ENCODE results near the gene GNG2.

The GNG2 gene

GRCh38 chr14:51860164-51860824, at the start of gene GNG2:
Gene GNG2 (plus strand): TSS chr14:51860612. CDS start chr14:51950679, 90,067 bp downstream.
- peak; percentile 82 for DNase-seq

GRCh38 chr14:51811706-51812105, 48.7 kb upstream of the GNG2 start:
- no peak for DNase-seq

DNA sequence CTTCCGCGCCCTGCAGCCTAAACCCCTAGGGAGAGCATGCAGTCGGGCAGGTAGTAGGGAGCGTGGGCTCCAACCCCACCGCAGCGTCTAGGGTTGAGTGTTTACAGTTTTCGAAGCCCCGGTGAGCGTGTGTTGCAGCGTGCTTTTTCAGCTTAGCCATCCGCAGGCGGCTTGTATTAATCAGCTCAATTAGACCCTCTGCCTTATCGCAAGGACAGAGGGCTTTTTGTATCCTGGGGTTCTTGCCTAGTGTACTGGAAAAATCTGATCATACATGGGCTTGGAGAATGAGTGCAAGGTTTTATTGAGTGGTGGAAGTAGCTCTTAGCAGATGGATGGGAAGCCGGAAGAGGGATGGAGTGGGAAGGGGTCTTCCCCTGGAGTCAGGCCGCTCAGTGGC, 44.4 kb upstream of the GNG2 start:
- no peak for DNase-seq

DNA sequence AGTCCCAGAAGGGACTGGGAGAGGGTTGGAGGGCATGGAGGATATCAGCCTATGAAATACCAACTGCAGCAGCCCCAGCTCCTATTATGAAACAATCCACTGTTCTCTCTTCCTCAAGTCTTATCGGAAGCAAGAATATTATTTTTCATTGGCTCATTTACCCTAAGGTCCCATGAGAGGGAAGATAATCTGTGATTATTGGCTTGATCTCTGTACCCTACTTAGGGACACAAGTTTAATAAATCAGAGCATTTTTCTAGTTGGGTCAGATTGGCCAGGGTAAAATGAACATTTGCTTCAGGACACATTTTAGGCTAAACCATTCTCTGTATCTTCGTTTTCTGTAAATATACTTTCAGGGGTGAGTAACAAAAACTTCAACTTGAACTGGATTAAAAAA, 43.1 kb upstream of the GNG2 start:
- DNase-seq: no peak

GRCh38 chr14:51818748-51819380, 41.5 kb upstream of the GNG2 start:
- DNase-seq: no peak

DNA sequence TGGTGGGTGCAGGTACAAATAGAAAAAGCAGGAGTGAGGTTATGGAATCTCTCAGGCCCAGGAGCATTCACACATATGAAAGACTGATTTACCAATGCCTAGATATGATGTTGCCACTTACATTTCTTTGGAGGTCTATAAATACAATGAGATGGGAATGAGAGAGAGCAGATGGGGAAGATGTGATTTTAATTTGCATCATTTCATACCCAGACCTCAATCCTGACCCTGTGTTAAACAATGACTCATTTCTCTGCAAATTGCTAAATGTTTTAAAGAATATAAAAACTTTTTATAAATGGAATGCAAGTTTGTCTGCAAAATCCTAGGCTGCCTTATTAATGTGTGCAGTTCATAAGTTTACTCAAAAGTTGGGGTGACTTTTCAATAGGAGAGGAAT, 38.6 kb upstream of the GNG2 start:
- no peak for DNase-seq

DNA sequence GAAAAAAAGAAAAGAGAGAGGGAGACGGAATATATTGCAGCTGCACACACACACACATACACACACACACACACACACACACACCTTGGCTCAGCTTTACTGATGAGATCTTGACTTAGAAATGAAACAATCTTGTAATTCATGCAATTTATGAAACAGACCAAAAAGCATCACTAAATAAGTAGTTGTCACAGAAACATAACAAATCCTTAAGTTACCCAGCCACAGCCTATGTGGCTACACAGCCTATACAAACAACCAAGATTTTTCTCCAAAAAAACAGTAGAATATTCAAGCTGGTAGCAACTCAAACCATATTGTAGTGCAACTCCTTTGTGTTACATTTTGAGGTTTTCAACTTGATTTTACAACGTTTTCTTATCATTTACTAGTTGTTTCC, 37.9 kb upstream of the GNG2 start:
- DNase-seq: no peak

GRCh38 chr14:51823706-51824105, 36.7 kb upstream of the GNG2 start:
- DNase-seq: no peak

GRCh38 chr14:51824191-51824590, 36.2 kb upstream of the GNG2 start:
- no peak for DNase-seq

DNA sequence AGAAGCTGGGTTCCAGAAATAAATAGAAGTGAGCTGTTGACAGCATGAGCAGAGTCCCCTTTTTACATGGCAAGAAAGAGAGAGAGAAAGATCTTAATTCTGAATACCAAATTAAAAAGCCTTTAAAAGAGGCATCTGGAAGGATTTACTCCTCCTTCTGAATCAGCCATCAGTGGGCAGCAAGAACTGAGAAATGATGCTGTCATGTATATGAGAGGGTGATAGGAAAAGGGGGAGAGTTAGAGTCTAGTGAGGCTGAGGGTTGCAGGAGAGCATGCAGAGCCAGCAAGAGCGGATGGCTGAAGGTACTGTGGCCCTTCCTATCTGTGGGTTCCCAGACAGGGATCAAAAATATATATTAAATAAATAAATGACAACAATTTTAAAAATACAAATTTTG, 34.5 kb upstream of the GNG2 start:
- DNase-seq: no peak

GRCh38 chr14:51828017-51828797, 32.2 kb upstream of the GNG2 start:
- DNase-seq: peak; percentile 90

DNA sequence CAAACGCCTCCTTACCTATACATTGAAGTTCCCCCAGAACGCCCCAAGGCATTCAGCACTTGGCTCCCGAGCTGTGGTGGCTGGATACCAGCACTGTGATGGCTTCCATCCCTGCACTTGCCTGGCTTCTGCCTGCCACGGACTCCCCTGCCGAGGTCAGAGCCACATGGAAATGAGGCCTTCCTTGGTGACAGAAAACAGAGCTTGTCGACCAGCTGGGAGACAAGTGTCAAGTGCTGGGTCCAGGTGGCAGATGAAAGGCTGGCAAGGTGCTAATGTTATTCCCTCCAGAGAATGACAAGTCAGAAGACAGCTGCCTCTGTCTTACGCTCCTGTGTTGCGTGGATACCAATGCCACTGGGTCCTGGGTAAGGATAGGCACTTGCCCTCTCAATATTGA, 26.2 kb upstream of the GNG2 start:
- no peak for DNase-seq

DNA sequence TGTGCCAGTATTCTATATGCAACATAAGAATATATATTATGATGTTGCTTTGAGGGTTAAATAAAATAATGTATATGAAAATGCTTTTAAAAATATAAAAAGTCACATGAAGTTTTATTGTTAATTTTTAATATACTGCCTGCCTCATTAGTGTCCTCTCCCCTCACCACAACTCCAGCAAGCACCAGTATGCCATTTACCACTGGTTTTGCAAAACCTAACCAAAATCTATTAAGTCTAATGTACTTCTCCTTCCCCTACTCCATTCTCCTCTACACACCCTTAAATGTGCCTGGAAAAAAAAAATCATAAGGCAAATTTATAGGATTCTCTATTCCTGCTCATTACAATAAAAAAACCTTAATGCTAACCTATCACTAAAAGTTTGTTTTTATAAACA, 24.0 kb upstream of the GNG2 start:
- no peak for DNase-seq

DNA sequence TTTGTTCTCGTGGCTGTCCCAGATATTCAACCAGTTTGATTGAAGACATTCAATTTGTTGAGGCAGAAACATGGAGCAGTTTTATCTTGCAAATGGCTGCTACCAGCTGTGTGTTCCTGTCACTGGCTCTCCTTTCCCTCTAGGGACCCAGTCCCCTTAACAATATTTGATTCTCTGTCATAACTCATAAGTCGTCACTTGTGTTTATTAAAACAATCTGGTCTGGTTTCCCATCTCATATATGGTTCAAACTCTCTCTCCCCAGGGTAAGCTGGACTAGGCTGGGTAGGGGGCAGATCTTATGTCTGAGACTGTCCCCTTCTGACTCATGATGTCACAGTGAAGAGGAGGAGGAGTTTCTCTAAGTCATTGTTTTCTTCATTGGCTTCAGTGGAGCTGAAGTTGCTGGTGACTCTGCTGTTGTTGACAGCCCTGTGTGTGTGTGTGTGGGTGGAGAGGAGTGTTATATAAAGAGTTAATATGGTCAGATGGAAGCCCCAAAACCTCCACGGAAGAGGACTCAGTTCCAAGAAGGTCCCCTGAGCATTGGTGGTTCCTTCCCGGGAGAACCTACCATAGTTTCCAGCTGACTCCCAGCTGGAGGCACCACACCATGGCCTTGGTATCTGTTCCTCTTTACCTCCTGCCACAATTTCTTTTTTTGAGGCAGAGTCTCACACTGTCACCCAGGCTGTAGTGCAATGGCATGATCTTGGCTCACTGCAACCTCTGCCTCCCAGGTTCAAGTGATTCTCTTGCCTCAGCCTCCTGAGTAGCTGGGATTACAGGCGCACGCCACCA, 16.1 kb upstream of the GNG2 start:
- no peak for DNase-seq

DNA sequence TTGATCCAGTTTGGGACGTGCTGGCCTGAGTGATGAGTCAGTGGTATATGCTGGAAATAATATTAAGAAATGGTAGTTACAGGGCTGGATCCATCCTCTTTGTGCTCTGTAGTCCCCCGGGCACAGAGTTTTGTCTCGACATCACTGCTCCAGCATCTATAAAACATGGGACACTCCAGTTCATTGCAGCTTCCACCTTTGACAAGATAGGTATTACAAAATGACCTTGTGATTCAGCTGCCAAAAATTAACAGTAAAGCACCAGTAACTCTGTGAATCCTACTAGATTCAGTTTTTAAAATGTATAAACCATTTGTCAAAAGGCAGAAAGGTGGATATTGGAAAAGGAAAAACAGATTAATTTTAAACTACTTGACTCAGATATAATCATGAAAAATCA, 14.6 kb upstream of the GNG2 start:
- DNase-seq: no peak

DNA sequence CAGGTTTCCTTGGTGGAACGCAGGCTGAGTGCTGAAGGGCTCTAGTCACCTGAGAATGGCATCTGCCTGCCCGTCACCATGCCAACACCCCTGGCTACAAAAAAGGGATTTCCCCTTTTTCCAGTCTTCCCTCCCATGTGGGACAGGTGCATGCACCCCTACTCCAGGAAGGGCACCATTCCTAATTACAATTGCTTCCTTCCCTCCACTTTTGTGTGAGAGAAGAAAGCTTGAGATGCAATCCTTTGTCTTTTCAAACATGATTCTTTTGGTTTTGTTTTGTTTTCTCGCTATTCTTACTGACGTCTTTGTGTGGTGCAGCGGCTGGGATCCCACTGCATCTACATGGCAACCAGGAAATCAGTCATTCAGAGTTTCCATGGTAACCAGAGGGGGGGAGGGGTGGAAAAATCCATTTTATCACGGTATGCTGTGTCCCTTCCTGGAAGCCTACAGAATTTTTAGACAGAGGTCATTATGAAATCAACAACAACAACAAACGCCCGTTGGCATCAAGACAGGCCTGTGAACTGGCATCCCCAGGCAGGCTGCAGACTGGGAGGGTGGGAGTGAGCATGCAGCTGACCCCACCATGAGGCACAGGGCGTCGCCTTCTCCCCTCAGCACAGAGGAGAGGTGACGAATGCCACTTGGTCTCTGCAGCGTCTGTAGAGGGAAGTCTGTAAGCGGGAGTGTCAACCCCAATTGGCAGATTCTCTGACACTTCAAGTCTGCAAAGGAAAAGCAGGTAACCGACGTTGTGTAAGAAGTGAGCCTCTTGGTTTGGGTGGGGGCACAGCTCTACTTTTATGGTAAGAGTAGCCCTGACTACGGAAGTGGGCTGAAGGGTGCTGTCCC, 13.6 kb upstream of the GNG2 start:
- peak; percentile 91 for DNase-seq

- DNase-seq: no peak
Observed at GRCh38 chr14:51847489-51847796, 13.0 kb upstream of the GNG2 start.

DNA sequence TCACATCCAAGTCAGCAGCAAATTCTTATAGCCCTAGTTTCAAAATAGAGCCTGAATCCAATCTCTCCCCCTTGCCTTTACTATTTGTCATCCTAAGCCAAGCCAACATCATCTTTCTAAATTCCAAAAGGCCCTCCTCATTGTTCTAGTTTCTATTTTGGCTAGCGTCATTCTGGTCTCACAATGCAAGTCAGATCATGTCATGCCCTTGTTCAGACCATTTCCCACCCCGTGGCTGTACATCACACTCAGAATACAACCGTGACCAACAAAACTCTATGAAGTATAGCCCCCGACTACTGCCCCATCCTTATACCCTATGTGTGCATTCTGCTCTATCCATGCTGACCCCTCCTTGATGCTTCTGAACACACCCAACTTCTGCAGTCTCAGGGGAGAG, 12.3 kb upstream of the GNG2 start:
- no peak for DNase-seq

GRCh38 chr14:51849097-51849496, 11.3 kb upstream of the GNG2 start:
- DNase-seq: no peak

- no peak for DNase-seq
Observed at GRCh38 chr14:51850651-51851050, 9.8 kb upstream of the GNG2 start.

DNA sequence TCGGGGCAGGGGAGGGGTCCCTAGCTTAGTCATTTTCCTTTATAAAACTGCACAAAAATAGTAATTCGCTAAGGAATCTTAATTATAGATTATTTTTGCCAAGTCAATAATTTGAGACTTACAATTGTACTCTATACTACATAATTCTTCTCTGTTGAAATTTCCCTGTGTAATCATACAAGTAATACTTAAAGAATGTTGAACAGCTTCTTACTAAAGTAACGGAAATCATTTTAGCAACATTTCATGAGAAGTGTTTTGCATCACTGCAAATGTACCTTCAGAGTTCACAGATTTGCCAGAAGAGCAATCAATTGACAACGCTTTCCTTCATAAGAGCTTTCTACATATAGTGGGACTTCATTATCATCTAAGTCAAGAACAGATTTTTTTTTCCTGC, 7.9 kb upstream of the GNG2 start:
- no peak for DNase-seq

- no peak for DNase-seq
Observed at GRCh38 chr14:51855234-51855633, 5.2 kb upstream of the GNG2 start.
